ENCODE data around the gene DCUN1D1. TPM values are rescaled to one million over a fixed set of nuclear protein-coding genes. Genes with fewer than 3 reads are reported as not detected.

The DCUN1D1 gene
- total and polyA plus RNA-seq, 2 of the 13 experiments (the other 11 are each of a cell fraction or from before 2014, with no cell fraction given): 10.5 to 39.7 TPM

- no peak overlapping the region for H3K9ac ChIP-seq (ENCODE audit: insufficient read depth, low read depth, low read length)
- no peaks in the 10 kb centered on the region for H4K20me1 ChIP-seq (ENCODE audit: insufficient read depth, low read length)
- peaks cover 9 to 25% of the 10 kb centered on the region in 2 experiments; a peak in 4 of 5 replicates for H3K36me3 ChIP-seq (replicated peaks in 1 of 2; ENCODE audit: control insufficient read depth in 1 of 2, insufficient read depth in 2 of 2, low read length in 2 of 2)
- in situ Hi-C loops (cut with HindIII; ENCODE audit: extremely low pct_ligation_motif_present, low pct_unique_long_range_greater_than_20kb) (no loop called here), intact Hi-C loops (cut with micrococcal nuclease; ENCODE audit: unreplicated experiment) (no loop called here)
- H3K4me1 ChIP-seq (ENCODE audit: insufficient read depth, low read length): peaks cover 21% of the 10 kb centered on the region
- CTCF ChIA-PET (ENCODE audit: low intra/inter-chr PET ratio, low total read pairs): no interaction called here
- H3K9me3 ChIP-seq (ENCODE audit: low read length): no peaks in the 10 kb centered on the region
- H3K4me2 ChIP-seq (ENCODE audit: low read depth, low read length): no peak overlapping the region
- no peak overlapping the region for H3K4me3 ChIP-seq (replicated peaks in 1 of 3; ENCODE audit: insufficient read depth in 1 of 3, low read depth in 2 of 3, low read length in 3 of 3)
- H3K27me3 ChIP-seq (ENCODE audit: control insufficient read depth in 1 of 2, insufficient read depth in 2 of 2, low read length in 2 of 2): no peaks in the 10 kb centered on the region
- no peak overlapping the region for H2AFZ ChIP-seq (ENCODE audit: low read length)
- DNase-seq (ENCODE audit: low spot score) (peak; percentile 22), FAIRE-seq (no peak), ATAC-seq (no peak)
- no peaks in the 10 kb centered on the region for H3K79me2 ChIP-seq (ENCODE audit: insufficient read depth, low read length)
- 78% methylated on average over 3 of the region's 3 CpGs for WGBS (ENCODE audit: low lambda C conversion rate)
- no TSS peak for BruUV-seq (replicated peaks)
- POLR2A ChIA-PET: no interaction called here
- no peak overlapping the region for H3K27ac ChIP-seq (ENCODE audit: extremely low read length, insufficient read depth, low read length)
- TF ChIP-seq U2AF2 (IDR thresholded peaks at IDR 0.05; ENCODE audit: low read depth, low read length): no peak
- TF ChIP-seq NPAS2 (CRISPR knock-in tag; IDR thresholded peaks at IDR 0.05; ENCODE audit: borderline replicate concordance): no peak
- TF ChIP-seq NR2F6 (IDR thresholded peaks at IDR 0.05): peak; percentile 74
- peak; percentile 41; the same call in 1 of the 2 replicates for TF ChIP-seq NR2F6 (CRISPR knock-in tag; IDR thresholded peaks at IDR 0.05)
- TF ChIP-seq SKI (IDR thresholded peaks at IDR 0.05; ENCODE audit: partially characterized antibody): no peak
- peak; percentile 25; the same call in 1 of the 2 replicates for TF ChIP-seq POGZ (CRISPR knock-in tag; IDR thresholded peaks at IDR 0.05)
- peak; percentile 64; the same call in 1 of the 2 replicates for TF ChIP-seq NR2F2 (IDR thresholded peaks at IDR 0.05; ENCODE audit: borderline replicate concordance, low read depth)
- TF ChIP-seq ZNF557 (CRISPR knock-in tag; IDR thresholded peaks at IDR 0.05): no peak
- TF ChIP-seq IRF9 (CRISPR knock-in tag; IDR thresholded peaks at IDR 0.05; ENCODE audit: borderline replicate concordance): no peak
- no peak for TF ChIP-seq ZNF670 (CRISPR knock-in tag; IDR thresholded peaks at IDR 0.05; ENCODE audit: borderline replicate concordance)
- no peak for TF ChIP-seq TOPORS (CRISPR knock-in tag; IDR thresholded peaks at IDR 0.05)
- no peak for TF ChIP-seq ETV6 (CRISPR knock-in tag; conservative IDR thresholded peaks at IDR 0.05)
- no peak for TF ChIP-seq ZNF512 (CRISPR knock-in tag; IDR thresholded peaks at IDR 0.05)
- TF ChIP-seq TFE3 (CRISPR knock-in tag; IDR thresholded peaks at IDR 0.05): 0 out of 2 replicates have a peak, but pooled peaks have one; percentile 17
- no peak for TF ChIP-seq TEF (CRISPR knock-in tag; IDR thresholded peaks at IDR 0.05)
- TF ChIP-seq HDAC6 (IDR thresholded peaks at IDR 0.05; ENCODE audit: low read depth, low read length): no peak
- TF ChIP-seq ZGPAT (CRISPR knock-in tag; IDR thresholded peaks at IDR 0.05): no peak
- 0 out of 2 replicates have a peak, but pooled peaks have one; percentile 43 for TF ChIP-seq SIX1 (CRISPR knock-in tag; IDR thresholded peaks at IDR 0.05; ENCODE audit: borderline replicate concordance)
These were observed 42.7 kb upstream of the DCUN1D1 start for GRCh38 chr3:183022936-183023516.
